SU-DHL-6 (cell line): ENCODE measurements around the gene COQ2.

Source experiments
- CTCF ChIP-seq: fragments of 200-600 bp; sonication (generic); IDR thresholded peaks from one replicate; pipeline ENCODE4 v1.5.1; 2017; ENCODE audit warnings: antibody characterized with exemption, mild to moderate bottlenecking, low read length, moderate library complexity; ENCODE audit not compliant: insufficient read depth, poor library complexity, severe bottlenecking
- EZH2phosphoT487 ChIP-seq: fragments of 200-600 bp; sonication (generic), shearing (Covaris generic); conservative IDR thresholded peaks from 2 replicates; pipeline ENCODE4 v1.6.1; 2018; ENCODE audit warnings: mild to moderate bottlenecking, antibody characterized with exemption, low read length, moderate library complexity, mixed read lengths

GRCh38 chr4:83251447-83251830 is 33.2 kb downstream of the COQ2 start:
- TF ChIP-seq CTCF (no peak), EZH2phosphoT487 (no peak)
